Measurements from ENCODE around the gene MRPS15. TPM values are rescaled to one million over a fixed set of nuclear protein-coding genes. Genes with fewer than 3 reads are reported as not detected.
A peak's percentile ranks its signal among the peaks of the same experiment; 100 is the strongest.

MRPS15 gene
- polyA plus RNA-seq, 1 experiment: 73.5 TPM

DNA sequence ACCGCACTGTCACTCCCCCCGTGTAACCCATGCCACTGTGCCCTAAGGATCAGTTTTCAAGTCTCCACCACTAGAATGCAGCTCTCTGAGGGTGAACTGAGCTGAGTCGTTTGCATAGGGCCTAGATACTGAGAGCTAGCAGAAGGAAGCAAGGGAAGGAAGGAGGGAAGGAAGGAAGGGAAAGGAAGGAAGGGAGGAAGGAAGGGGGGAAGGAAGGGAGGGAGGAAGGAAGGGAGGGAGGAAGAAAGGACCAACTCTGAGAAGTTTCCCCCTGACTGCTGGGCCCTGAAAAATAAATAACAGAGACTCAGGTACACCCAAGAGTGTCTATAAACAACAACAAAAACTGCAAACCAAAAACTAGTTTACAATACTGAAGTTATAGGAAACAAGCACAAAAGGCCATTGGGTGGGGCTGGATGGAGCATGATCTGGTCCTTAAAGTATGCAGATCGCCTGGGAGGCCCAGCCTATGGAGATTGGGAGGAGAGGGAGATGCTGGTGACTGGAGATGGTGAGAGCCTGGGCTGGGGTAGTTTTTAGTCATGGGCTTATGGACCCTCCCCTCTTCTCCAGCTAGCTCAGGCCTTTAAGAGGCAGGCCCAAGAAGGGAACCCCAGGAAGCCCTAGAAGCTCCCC, 1.7 kb upstream of the MRPS15 start:
- no peak overlapping the region for H3K4me3 ChIP-seq (ENCODE audit: low read depth, low read length)
- no peaks in the 10 kb centered on the region; the same call in 1 of the 2 replicates for H3K9me3 ChIP-seq (ENCODE audit: control insufficient read depth, insufficient read depth, low read length)
- CTCF ChIA-PET: interaction anchor here (0.6 kb wide), 1 partner anchor 9 kb away, joined by 7 read pairs; no protein-coding TSS in a partner anchor
- no peaks in the 10 kb centered on the region for H3K27me3 ChIP-seq (ENCODE audit: control insufficient read depth, insufficient read depth, low read length)
- TF ChIP-seq CTCF (IDR thresholded peaks at IDR 0.05; ENCODE audit: low read depth, low read length): no peak
- no peak overlapping the region for H3K27ac ChIP-seq (ENCODE audit: low read depth, low read length)
- no peak for DNase-seq (ENCODE audit: low read depth, low spot score)
- POLR2A ChIA-PET: no interaction called here

GRCh38 chr1:36464605-36465393, 615 bp upstream of the MRPS15 start:
- H3K4me3 ChIP-seq (ENCODE audit: low read depth, low read length): peak overlapping the region; percentile 91
- no peaks in the 10 kb centered on the region for H3K27me3 ChIP-seq (ENCODE audit: control insufficient read depth, insufficient read depth, low read length)
- POLR2A ChIA-PET: interaction anchor here (0.6 to 2.0 kb wide), 3 partner anchors 14 to 1226 kb away, joined by 3 to 24 read pairs (median 5); partner anchors contain the start of gene OSCP1
- DNase-seq (ENCODE audit: low read depth, low spot score): no peak
- peak overlapping the region; percentile 84 for H3K27ac ChIP-seq (ENCODE audit: low read depth, low read length)
- no peaks in the 10 kb centered on the region; the same call in 1 of the 2 replicates for H3K9me3 ChIP-seq (ENCODE audit: control insufficient read depth, insufficient read depth, low read length)
- TF ChIP-seq CTCF (IDR thresholded peaks at IDR 0.05; ENCODE audit: low read depth, low read length): no peak
- CTCF ChIA-PET: interaction anchor here (0.6 kb wide), 1 partner anchor 52 kb away, joined by 3 read pairs; no protein-coding TSS in a partner anchor

- POLR2A ChIA-PET: interaction anchor here (2.0 kb wide), 1 partner anchor 13 kb away, joined by 24 read pairs; the partner anchor contains the start of gene OSCP1
These were observed 751 bp downstream of the MRPS15 start for GRCh38 chr1:36463463-36463802.

GRCh38 chr1:36458910-36459309, 5.3 kb downstream of the MRPS15 start:
- ChIA-PET POLR2A (no interaction called here), CTCF (no interaction called here)
- no peak for TF ChIP-seq CTCF (IDR thresholded peaks at IDR 0.05; ENCODE audit: low read depth, low read length)
- Histone ChIP-seq H3K27me3 (ENCODE audit: control insufficient read depth, insufficient read depth, low read length) (no peaks in the 10 kb centered on the region), H3K9me3 (ENCODE audit: control insufficient read depth, insufficient read depth, low read length) (no peaks in the 10 kb centered on the region; the same call in 1 of the 2 replicates), H3K4me3 (ENCODE audit: low read depth, low read length) (no peak overlapping the region), H3K27ac (ENCODE audit: low read depth, low read length) (no peak overlapping the region)
- no peak for DNase-seq (ENCODE audit: low read depth, low spot score)

More at GRCh38 chr1:36463463-36463802, 751 bp downstream of the MRPS15 start:
- Histone ChIP-seq H3K9me3 (ENCODE audit: control insufficient read depth, insufficient read depth, low read length) (no peaks in the 10 kb centered on the region; the same call in 1 of the 2 replicates), H3K27ac (ENCODE audit: low read depth, low read length) (no peak overlapping the region), H3K27me3 (ENCODE audit: control insufficient read depth, insufficient read depth, low read length) (no peaks in the 10 kb centered on the region), H3K4me3 (ENCODE audit: low read depth, low read length) (peak overlapping the region; percentile 91)
- TF ChIP-seq CTCF (IDR thresholded peaks at IDR 0.05; ENCODE audit: low read depth, low read length): no peak
- DNase-seq (ENCODE audit: low read depth, low spot score): no peak
- CTCF ChIA-PET: no interaction called here

DNA sequence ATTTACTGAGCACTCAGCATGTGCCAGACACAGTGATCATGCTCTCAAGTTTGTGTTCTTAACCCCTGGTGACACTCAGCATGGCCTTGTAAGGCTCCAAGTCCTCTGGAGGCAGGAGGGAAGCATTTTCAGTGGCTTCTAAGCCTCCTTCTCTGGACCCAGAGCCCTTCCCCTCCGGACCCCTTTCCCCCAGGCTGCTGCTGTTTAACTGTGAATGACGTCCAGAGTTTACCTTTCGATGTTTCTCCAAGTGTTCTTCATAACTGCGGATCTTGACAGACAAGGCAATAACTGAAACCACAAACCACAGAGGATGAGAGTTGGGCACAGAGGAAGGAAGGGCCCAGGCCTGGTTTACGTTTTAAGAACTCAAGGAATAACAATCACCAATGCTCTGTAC, 6.5 kb downstream of the MRPS15 start:
- H3K27me3 ChIP-seq (ENCODE audit: control insufficient read depth, insufficient read depth, low read length): no peaks in the 10 kb centered on the region
- no peak for TF ChIP-seq CTCF (IDR thresholded peaks at IDR 0.05; ENCODE audit: low read depth, low read length)
- no peak overlapping the region for H3K4me3 ChIP-seq (ENCODE audit: low read depth, low read length)
- no peak for DNase-seq (ENCODE audit: low read depth, low spot score)
- CTCF ChIA-PET: no interaction called here
- no peaks in the 10 kb centered on the region for H3K9me3 ChIP-seq (ENCODE audit: control insufficient read depth, insufficient read depth, low read length)
- POLR2A ChIA-PET: no interaction called here
- no peak overlapping the region for H3K27ac ChIP-seq (ENCODE audit: low read depth, low read length)
